Lower leg skin (tissue), 4 donors: ENCODE data around the gene SLC25A13. TPM values are rescaled to one million over a fixed set of nuclear protein-coding genes. Genes with fewer than 3 reads are reported as not detected.

Experiments
- DNase-seq, 2 donors: peaks; one replicate each; pipeline ENCODE4 v3.0.0-alpha.2; 2019; ENCODE audit warnings: low spot score in 2 of 2
- H3K4me3 ChIP-seq: fragments of 200-600 bp; sonication (generic); 2 replicates; pipeline ENCODE4 v1.5.1; 2017; ENCODE audit warnings: mild to moderate bottlenecking, low read depth; ENCODE audit not compliant: poor library complexity, severe bottlenecking
- POLR2A ChIP-seq, 2 donors: fragments of 450-650 bp; IDR thresholded peaks; one replicate each; pipeline ENCODE4 v1.6.1; 2016 to 2017; ENCODE audit warnings: antibody characterized with exemption in 2 of 2, mild to moderate bottlenecking in 1 of 2, moderate library complexity in 1 of 2
- WGBS, 2 donors: methylation state at CpG; one replicate each; pipeline ENCODE4 v1.1.5; 2018; 5-methylcytosine and 5-hydroxymethylcytosine counted together
- intact Hi-C: fragments of 100-400 bp; cut with DNase I; formaldehyde crosslinking; loops from one replicate; pipeline ENCODE4 v1.15.0; 2023; ENCODE audit warnings: low total_unique reads
- microRNA counts, 2 donors: library from miRNA; unstranded; fragments of <30 nt; microRNA quantifications; one replicate each; lab custom pipeline; 2016
- microRNA-seq, 2 donors: library from miRNA; unstranded; fragments of <30 nt; microRNA quantifications; one replicate each; pipeline ENCODE4, GENCODE V29; 2016; ENCODE audit warnings: borderline replicate concordance in 2 of 2, borderline number of aligned reads in 1 of 2
- total RNA-seq, 4 donors: library from RNA; depleted of rRNA; stranded (reverse); fragments of >200 nt; gene quantifications; one replicate each; pipeline ENCODE4 v1.1.0, GENCODE V29; 2016
- TF ChIP-seq, protein P1 (sequence below), 3 donors: fragments of 450-650 bp; IDR thresholded peaks; one replicate each; pipeline ENCODE4 v1.5.1; 2016; ENCODE audit warnings: antibody characterized with exemption in 3 of 3, mild to moderate bottlenecking in 3 of 3, moderate library complexity in 2 of 3

Gene SLC25A13
- total RNA-seq, 4 donors from 2014 or later = 28.5 to 39.8 (median 33.0) TPM

DNA sequence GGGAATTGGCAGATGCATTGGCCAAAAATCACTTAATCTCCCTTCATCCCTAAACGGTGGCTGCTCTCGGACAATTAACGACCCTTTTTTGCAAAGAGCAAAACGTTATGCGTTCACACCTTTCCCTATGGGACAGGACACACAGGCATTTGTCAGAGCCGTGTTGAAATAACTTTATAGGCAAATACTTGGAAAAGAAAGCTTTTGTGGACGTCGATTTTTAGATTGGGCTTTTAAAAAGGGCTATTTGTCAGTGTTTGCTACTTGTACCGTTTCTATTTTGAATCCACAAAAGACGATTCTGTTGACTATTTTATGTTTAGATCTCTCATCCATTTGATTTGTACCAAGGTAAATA, 245.6 kb downstream of the SLC25A13 start:
- intact Hi-C loops = loop anchor here (10.0 kb wide), 1 partner anchor 948 kb away; the partner anchor contains the start of gene DLX5
- TF ChIP-seq POLR2A (IDR thresholded peaks at IDR 0.05) = no peak
- TF ChIP-seq, protein P1, sequence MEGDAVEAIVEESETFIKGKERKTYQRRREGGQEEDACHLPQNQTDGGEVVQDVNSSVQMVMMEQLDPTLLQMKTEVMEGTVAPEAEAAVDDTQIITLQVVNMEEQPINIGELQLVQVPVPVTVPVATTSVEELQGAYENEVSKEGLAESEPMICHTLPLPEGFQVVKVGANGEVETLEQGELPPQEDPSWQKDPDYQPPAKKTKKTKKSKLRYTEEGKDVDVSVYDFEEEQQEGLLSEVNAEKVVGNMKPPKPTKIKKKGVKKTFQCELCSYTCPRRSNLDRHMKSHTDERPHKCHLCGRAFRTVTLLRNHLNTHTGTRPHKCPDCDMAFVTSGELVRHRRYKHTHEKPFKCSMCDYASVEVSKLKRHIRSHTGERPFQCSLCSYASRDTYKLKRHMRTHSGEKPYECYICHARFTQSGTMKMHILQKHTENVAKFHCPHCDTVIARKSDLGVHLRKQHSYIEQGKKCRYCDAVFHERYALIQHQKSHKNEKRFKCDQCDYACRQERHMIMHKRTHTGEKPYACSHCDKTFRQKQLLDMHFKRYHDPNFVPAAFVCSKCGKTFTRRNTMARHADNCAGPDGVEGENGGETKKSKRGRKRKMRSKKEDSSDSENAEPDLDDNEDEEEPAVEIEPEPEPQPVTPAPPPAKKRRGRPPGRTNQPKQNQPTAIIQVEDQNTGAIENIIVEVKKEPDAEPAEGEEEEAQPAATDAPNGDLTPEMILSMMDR (IDR thresholded peaks at IDR 0.05) = no peak
- WGBS, 2 donors = 18 to 22% methylated on average over 10 of the region's 10 CpGs
- no peak for DNase-seq
- peak overlapping the region; percentile 13 for H3K4me3 ChIP-seq

DNA sequence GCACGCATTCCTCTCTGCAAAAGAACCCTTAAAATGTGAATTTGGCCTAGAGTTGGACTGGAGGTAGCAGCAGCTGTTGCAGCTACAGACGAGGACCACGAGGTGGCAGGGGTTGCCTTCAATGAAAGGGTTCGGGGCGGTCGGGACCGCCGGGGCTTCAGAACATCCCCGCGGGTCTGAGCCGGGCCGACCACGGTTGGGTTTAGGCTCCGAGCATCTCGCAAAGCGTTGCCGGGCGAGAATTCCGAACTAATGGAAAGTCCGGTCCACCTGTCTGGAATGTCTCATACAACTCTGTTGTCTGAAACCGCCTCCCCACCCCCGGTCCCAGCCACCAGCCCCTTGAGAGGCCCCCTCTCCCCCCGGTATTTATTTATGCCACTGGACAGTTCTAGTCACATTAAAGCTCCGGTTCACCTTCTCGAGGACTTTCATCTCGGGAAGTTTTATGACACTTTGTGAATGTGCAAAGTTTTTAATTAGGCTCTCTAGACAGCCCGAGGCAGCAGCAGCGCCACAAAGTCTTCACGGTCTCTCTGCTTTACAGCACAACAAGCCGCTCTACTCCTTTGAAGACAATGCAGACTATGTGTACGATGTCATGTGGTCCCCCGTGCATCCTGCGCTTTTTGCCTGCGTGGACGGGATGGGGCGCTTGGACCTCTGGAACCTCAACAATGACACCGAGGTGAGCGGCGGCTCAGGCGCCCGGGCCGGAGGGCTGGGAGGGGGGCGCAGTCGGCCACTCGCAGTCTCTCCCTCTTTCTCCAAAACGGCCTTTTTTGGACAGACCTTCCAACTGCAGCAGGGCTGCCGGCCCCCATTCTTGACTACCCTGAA, 246.2 kb downstream of the SLC25A13 start:
- DNase-seq = peak; percentile 43 to 89
- 1 to 3% methylated on average over 45 to 47 of the region's 47 CpGs for WGBS, 2 donors
- intact Hi-C loops = loop anchor here (10.0 kb wide), 1 partner anchor 949 kb away; the partner anchor contains the start of gene DLX5
- TF ChIP-seq, protein P1 (IDR thresholded peaks at IDR 0.05) = peak in 1 of 3 donors; percentile 73
- TF ChIP-seq POLR2A (IDR thresholded peaks at IDR 0.05) = no peak
- peak overlapping the region; percentile 13 for H3K4me3 ChIP-seq

DNA sequence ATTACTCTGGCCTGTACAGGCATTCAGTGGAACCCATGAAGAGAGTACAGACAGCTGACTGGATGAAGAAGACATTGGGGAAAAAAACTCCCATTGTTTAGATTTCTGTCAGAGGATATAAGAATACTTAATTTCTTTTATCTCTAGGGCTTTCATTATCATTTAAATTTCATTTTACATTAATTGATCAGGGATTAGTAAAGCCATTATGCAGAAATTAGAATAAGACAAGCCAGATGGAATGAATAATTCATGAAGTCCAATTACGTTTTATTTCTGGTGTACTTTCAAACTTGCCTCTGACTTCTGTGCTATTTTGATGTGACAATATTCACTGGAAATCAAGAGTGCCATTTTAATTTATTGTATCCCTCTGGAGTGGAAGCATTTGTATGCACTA, 247.0 kb downstream of the SLC25A13 start:
- DNase-seq = no peak
- TF ChIP-seq, protein P1 (IDR thresholded peaks at IDR 0.05) = no peak
- TF ChIP-seq POLR2A (IDR thresholded peaks at IDR 0.05) = no peak
- 53 to 61% methylated on average over 1 of the region's 1 CpG for WGBS, 2 donors
- no peak overlapping the region for H3K4me3 ChIP-seq
- intact Hi-C loops = loop anchor here (10.0 kb wide), 1 partner anchor 950 kb away; the partner anchor contains the start of gene DLX5

MicroRNAs within 50 kb of the gene (microRNA counts, 767-probe panel; counts per million panel counts)
- microRNA hsa-miR-591 (lab: Ali Mortazavi, UCI) = 0 to 358 counts per million in 2 donors

Small RNA genes within 50 kb of the gene (microRNA-seq; reads per million reads assigned to microRNA genes)
- 0 reads per million in 2 donors for gene MIR591
